GM23338 (cell line): ENCODE data around the gene RPL31. TPM values are rescaled to one million over a fixed set of nuclear protein-coding genes. Genes with fewer than 3 reads are reported as not detected.

ENCODE experiments used
- ATAC-seq: fragments of 200-7000 bp; cut with Tn5 transposase; 3 replicates; pipeline ENCODE4 v1.9.1; 2020
- DNase-seq: peaks from one replicate; pipeline ENCODE4 v3.0.0-alpha.2; 2015; ENCODE audit warnings: low spot score
- H2AFZ ChIP-seq: fragments of 200-600 bp; sonication (generic); 2 replicates; pipeline ENCODE4 v1.8.0; 2016; ENCODE audit warnings: antibody characterized with exemption, mild to moderate bottlenecking, moderate library complexity
- H3F3A ChIP-seq: fragments of 200-600 bp; sonication (generic); replicated peaks from 2 replicates; pipeline ENCODE4 v1.8.0; 2017; ENCODE audit warnings: antibody characterized with exemption, mixed run types, low read depth
- H3K27ac ChIP-seq: fragments of 200-600 bp; sonication (generic); 2 replicates; pipeline ENCODE4 v1.6.1; 2016; ENCODE audit warnings: low read depth
- H3K27me3 ChIP-seq: fragments of 200-600 bp; sonication (generic); 2 replicates; pipeline ENCODE4 v1.8.0; 2016; ENCODE audit warnings: mild to moderate bottlenecking, mixed run types, moderate library complexity; ENCODE audit not compliant: insufficient read depth
- H3K36me3 ChIP-seq: fragments of 200-600 bp; sonication (generic); 2 replicates; pipeline ENCODE4 v1.8.0; 2016; ENCODE audit warnings: mild to moderate bottlenecking; ENCODE audit not compliant: insufficient read depth
- H3K4me1 ChIP-seq: fragments of 200-600 bp; sonication (generic); 2 replicates; pipeline ENCODE4 v1.8.0; 2016; ENCODE audit warnings: mild to moderate bottlenecking, moderate library complexity; ENCODE audit not compliant: insufficient read depth
- H3K4me2 ChIP-seq: fragments of 200-600 bp; sonication (generic); 2 replicates; pipeline ENCODE4 v1.7.1; 2017; ENCODE audit warnings: mixed run types
- H3K4me3 ChIP-seq: fragments of 200-600 bp; sonication (generic); 2 replicates; pipeline ENCODE4 v1.6.1; 2016; ENCODE audit warnings: mixed run types
- H3K79me2 ChIP-seq: fragments of 200-600 bp; sonication (generic); replicated peaks from 2 replicates; pipeline ENCODE4 v1.8.0; 2017; ENCODE audit warnings: mild to moderate bottlenecking; ENCODE audit not compliant: insufficient read depth
- H3K9me2 ChIP-seq: fragments of 200-600 bp; sonication (generic); 2 replicates; pipeline ENCODE4 v1.8.0; 2017; ENCODE audit not compliant: insufficient read depth
- H4K20me1 ChIP-seq: fragments of 200-600 bp; sonication (generic); replicated peaks from 2 replicates; pipeline ENCODE4 v1.8.0; 2017; ENCODE audit warnings: mild to moderate bottlenecking; ENCODE audit not compliant: insufficient read depth
- H3K27ac Mint-ChIP-seq: 2 replicates; pipeline ENCODE4 v1.8.0; 2020; ENCODE audit warnings: inconsistent platforms, mild to moderate bottlenecking, moderate library complexity, mixed read lengths
- H3K27me3 Mint-ChIP-seq: 3 replicates; pipeline ENCODE4 v1.8.0; 2022; ENCODE audit warnings: low read depth, mild to moderate bottlenecking, moderate library complexity, mixed read lengths, inconsistent platforms; ENCODE audit not compliant: insufficient read depth, poor library complexity
- H3K36me3 Mint-ChIP-seq: 3 replicates; pipeline ENCODE4 v1.8.0; 2021; ENCODE audit warnings: low read depth, mild to moderate bottlenecking, inconsistent platforms, moderate library complexity, mixed read lengths
- H3K4me1 Mint-ChIP-seq: 3 replicates; pipeline ENCODE4 v1.8.0; 2020; ENCODE audit warnings: mild to moderate bottlenecking, inconsistent platforms, mixed read lengths
- H3K4me3 Mint-ChIP-seq: 3 replicates; pipeline ENCODE4 v1.8.0; 2021; ENCODE audit warnings: moderate library complexity, mild to moderate bottlenecking, inconsistent platforms, mixed read lengths
- H3K9me3 Mint-ChIP-seq: 3 replicates; pipeline ENCODE4 v1.8.0; 2020; ENCODE audit warnings: moderate library complexity, mild to moderate bottlenecking, inconsistent platforms, mixed read lengths
- CREB1 ChIP-seq: fragments of 250-450 bp; sonication (Bioruptor Pico); IDR thresholded peaks from 2 replicates; pipeline ENCODE4 v1.5.0; 2020; ENCODE audit warnings: low read depth, mild to moderate bottlenecking, moderate library complexity
- CTCF ChIP-seq, 2 experiments: fragments of 200-600 bp in 1 of 2; sonication (generic) in 1 of 2; conservative IDR thresholded peaks; 2 replicates each; pipeline versions ENCODE4 v1.5.1 to v1.6.1; 2016 to 2017; ENCODE audit warnings: antibody characterized with exemption in 2 of 2, low read depth in 2 of 2, mild to moderate bottlenecking in 2 of 2, moderate library complexity in 1 of 2
- ETS1 ChIP-seq: IDR thresholded peaks from 2 replicates; pipeline ENCODE4 v1.6.1; 2016; ENCODE audit warnings: antibody characterized with exemption
- EZH2 ChIP-seq: fragments of 200-600 bp; sonication (generic); IDR thresholded peaks from one replicate; pipeline ENCODE4 v1.8.0; 2017; ENCODE audit warnings: antibody characterized with exemption, mild to moderate bottlenecking, low read depth; ENCODE audit not compliant: unreplicated experiment
- EZH2phosphoT487 ChIP-seq: fragments of 200-600 bp; sonication (generic); IDR thresholded peaks from one replicate; pipeline ENCODE4 v1.8.1; 2018; ENCODE audit warnings: antibody characterized with exemption; ENCODE audit not compliant: unreplicated experiment
- JUNB ChIP-seq: IDR thresholded peaks from one replicate; pipeline ENCODE4 v1.6.1; 2016; ENCODE audit warnings: antibody characterized with exemption; ENCODE audit not compliant: unreplicated experiment
- NANOG ChIP-seq: IDR thresholded peaks from 2 replicates; pipeline ENCODE4 v1.6.1; 2016; ENCODE audit warnings: antibody characterized with exemption, borderline replicate concordance
- POLR2AphosphoS5 ChIP-seq: IDR thresholded peaks from 2 replicates; pipeline ENCODE4 v1.6.1; 2016; ENCODE audit warnings: antibody characterized with exemption, low read depth
- STAT1 ChIP-seq: IDR thresholded peaks from one replicate; pipeline ENCODE4 v1.6.1; 2016; ENCODE audit warnings: antibody characterized with exemption; ENCODE audit not compliant: unreplicated experiment
- ZNF114 ChIP-seq: fragments of 250-450 bp; sonication (Bioruptor Pico); IDR thresholded peaks from 2 replicates; pipeline ENCODE4 v1.5.0; 2020; ENCODE audit warnings: mild to moderate bottlenecking, moderate library complexity
- ZNF331 ChIP-seq: fragments of 250-450 bp; sonication (Bioruptor Pico); IDR thresholded peaks from 2 replicates; pipeline ENCODE4 v1.5.0; 2020; ENCODE audit warnings: low read depth, mild to moderate bottlenecking, moderate library complexity
- polyA plus RNA-seq: library from polyadenylated mRNA; unstranded; fragments of >200 nt; fragmentation: Nextera tagmentation; extraction: Ambion mirVana; gene quantifications from 2 replicates; pipeline ENCODE4 v1.2.1, GENCODE V29; 2016
- total RNA-seq: library from RNA; depleted of rRNA; stranded (reverse); fragments of >200 nt; shearing (Covaris generic); gene quantifications from 2 replicates; pipeline ENCODE4 v1.2.3, GENCODE V29; 2014
- TF ChIP-seq, protein P1 (sequence below): IDR thresholded peaks from one replicate; pipeline ENCODE4 v1.6.1; 2018; ENCODE audit warnings: antibody characterized with exemption; ENCODE audit not compliant: unreplicated experiment

The RPL31 gene
- total and polyA plus RNA-seq, 2 experiments from 2014 or later, result 819 to 3,213 TPM

DNA sequence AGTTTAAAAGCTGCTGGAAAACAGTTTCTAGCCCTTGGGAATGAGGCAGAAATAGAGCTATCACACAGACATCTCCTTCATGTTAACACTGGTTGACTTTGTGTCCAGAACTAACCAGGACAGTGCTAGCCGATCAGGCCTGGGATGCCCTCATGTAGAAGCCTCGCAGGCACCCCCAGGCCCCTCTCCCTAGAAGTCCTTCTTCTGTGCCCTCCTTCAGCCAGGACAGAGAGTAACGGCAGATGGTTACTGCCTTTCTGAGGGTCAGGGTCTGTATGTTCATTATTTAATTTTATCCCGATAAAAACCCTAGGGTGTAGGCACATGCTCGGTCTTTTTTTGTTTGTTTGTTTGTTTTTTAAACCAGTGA lies 10.7 kb upstream of the RPL31 start:
- Mint-ChIP-seq H3K4me1 (peaks cover 14% of the 10 kb centered on the region), H3K27ac (no peak overlapping the region), H3K9me3 (no peaks in the 10 kb centered on the region), H3K4me3 (no peak overlapping the region), H3K27me3 (peaks cover 6% of the 10 kb centered on the region), H3K36me3 (peaks cover 3% of the 10 kb centered on the region; the same call in 1 of the 3 replicates)
- Histone ChIP-seq H3K36me3 (no peaks in the 10 kb centered on the region), H3K27me3 (no peaks in the 10 kb centered on the region), H3K27ac (no peak overlapping the region), H3K4me1 (no peaks in the 10 kb centered on the region), H3F3A (no peaks in the 10 kb centered on the region), H3K4me3 (no peak overlapping the region), H3K79me2 (no peaks in the 10 kb centered on the region), H2AFZ (no peak overlapping the region), H3K4me2 (no peak overlapping the region), H3K9me2 (no peaks in the 10 kb centered on the region), H4K20me1 (no peaks in the 10 kb centered on the region)
- DNase-seq (no peak), ATAC-seq (no peak; the same call in 2 of the 3 replicates)
- no peak for TF ChIP-seq STAT1
- TF ChIP-seq EZH2, result no peak
- no peak for TF ChIP-seq ZNF114 (CRISPR knock-in tag)
- TF ChIP-seq ZNF331 (CRISPR knock-in tag), result no peak
- TF ChIP-seq ETS1, result no peak
- no peak for TF ChIP-seq CTCF (conservative IDR thresholded peaks at IDR 0.05; ENCODE audit: low read depth in 2 of 2)
- TF ChIP-seq, protein P1, sequence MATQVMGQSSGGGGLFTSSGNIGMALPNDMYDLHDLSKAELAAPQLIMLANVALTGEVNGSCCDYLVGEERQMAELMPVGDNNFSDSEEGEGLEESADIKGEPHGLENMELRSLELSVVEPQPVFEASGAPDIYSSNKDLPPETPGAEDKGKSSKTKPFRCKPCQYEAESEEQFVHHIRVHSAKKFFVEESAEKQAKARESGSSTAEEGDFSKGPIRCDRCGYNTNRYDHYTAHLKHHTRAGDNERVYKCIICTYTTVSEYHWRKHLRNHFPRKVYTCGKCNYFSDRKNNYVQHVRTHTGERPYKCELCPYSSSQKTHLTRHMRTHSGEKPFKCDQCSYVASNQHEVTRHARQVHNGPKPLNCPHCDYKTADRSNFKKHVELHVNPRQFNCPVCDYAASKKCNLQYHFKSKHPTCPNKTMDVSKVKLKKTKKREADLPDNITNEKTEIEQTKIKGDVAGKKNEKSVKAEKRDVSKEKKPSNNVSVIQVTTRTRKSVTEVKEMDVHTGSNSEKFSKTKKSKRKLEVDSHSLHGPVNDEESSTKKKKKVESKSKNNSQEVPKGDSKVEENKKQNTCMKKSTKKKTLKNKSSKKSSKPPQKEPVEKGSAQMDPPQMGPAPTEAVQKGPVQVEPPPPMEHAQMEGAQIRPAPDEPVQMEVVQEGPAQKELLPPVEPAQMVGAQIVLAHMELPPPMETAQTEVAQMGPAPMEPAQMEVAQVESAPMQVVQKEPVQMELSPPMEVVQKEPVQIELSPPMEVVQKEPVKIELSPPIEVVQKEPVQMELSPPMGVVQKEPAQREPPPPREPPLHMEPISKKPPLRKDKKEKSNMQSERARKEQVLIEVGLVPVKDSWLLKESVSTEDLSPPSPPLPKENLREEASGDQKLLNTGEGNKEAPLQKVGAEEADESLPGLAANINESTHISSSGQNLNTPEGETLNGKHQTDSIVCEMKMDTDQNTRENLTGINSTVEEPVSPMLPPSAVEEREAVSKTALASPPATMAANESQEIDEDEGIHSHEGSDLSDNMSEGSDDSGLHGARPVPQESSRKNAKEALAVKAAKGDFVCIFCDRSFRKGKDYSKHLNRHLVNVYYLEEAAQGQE, result no peak
- TF ChIP-seq POLR2AphosphoS5, result no peak
- TF ChIP-seq JUNB, result no peak
- TF ChIP-seq CREB1 (CRISPR knock-in tag), result no peak
- TF ChIP-seq NANOG, result no peak
- no peak for TF ChIP-seq EZH2phosphoT487
